WTC11 (cell line): ENCODE results near the gene CLCN1. TPM values are rescaled to one million over a fixed set of nuclear protein-coding genes. Genes with fewer than 3 reads are reported as not detected.

Source experiments
- ATAC-seq: fragments of 200-7000 bp; cut with Tn5 transposase; 2 replicates; pipeline ENCODE4 v1.10.0; 2021; ENCODE audit warnings: mild to moderate bottlenecking, moderate library complexity
- CTCF ChIA-PET: fragments of 300-600 bp; sonication (Branson Sonifier 250); formaldehyde crosslinking; loops from one replicate; lab custom pipeline; 2021; ENCODE audit warnings: antibody characterized with exemption; lab: Charles Lee
- POLR2A ChIA-PET: fragments of 350-600 bp; sonication (Branson Sonifier 250); formaldehyde crosslinking; loops from one replicate; lab custom pipeline; 2021; ENCODE audit warnings: antibody characterized with exemption; lab: Charles Lee
- DNase-seq: peaks from one replicate; pipeline ENCODE4 v3.0.0; 2021; ENCODE audit warnings: low spot score
- H3K27ac Mint-ChIP-seq: 2 replicates; pipeline ENCODE4 v1.8.0; 2021; ENCODE audit warnings: mixed read lengths
- H3K27me3 Mint-ChIP-seq: 2 replicates; pipeline ENCODE4 v1.8.0; 2021; ENCODE audit warnings: low read depth, mild to moderate bottlenecking, moderate library complexity, mixed read lengths
- H3K36me3 Mint-ChIP-seq: 2 replicates; pipeline ENCODE4 v1.8.0; 2021; ENCODE audit warnings: mixed read lengths
- H3K4me1 Mint-ChIP-seq: 2 replicates; pipeline ENCODE4 v1.8.0; 2022; ENCODE audit warnings: mixed read lengths
- H3K4me3 Mint-ChIP-seq: 2 replicates; pipeline ENCODE4 v1.8.0; 2021; ENCODE audit warnings: mild to moderate bottlenecking, moderate library complexity, mixed read lengths
- H3K9me3 Mint-ChIP-seq: 2 replicates; pipeline ENCODE4 v1.8.0; 2021; ENCODE audit warnings: mixed read lengths
- CBFB ChIP-seq: sonication (generic); formaldehyde crosslinking; IDR thresholded peaks from 2 replicates; pipeline ENCODE4 v1.8.1; 2022; ENCODE audit warnings: mild to moderate bottlenecking, low read depth, missing genetic modification reagents
- CDX4 ChIP-seq: fragments of 250-450 bp; sonication (Bioruptor Pico); IDR thresholded peaks from 2 replicates; pipeline ENCODE4 v1.9.0; 2021; ENCODE audit warnings: moderate library complexity, mild to moderate bottlenecking, inconsistent platforms, borderline replicate concordance
- E2F1 ChIP-seq: sonication (generic); formaldehyde crosslinking; IDR thresholded peaks from 2 replicates; pipeline ENCODE4 v1.8.0; 2022; ENCODE audit warnings: mild to moderate bottlenecking, missing genetic modification reagents
- ELF4 ChIP-seq: sonication (generic); formaldehyde crosslinking; IDR thresholded peaks from 2 replicates; pipeline ENCODE4 v1.8.1; 2022; ENCODE audit warnings: low read depth, mild to moderate bottlenecking, moderate library complexity, missing genetic modification reagents
- EMX1 ChIP-seq: fragments of 250-450 bp; sonication (Bioruptor Pico); IDR thresholded peaks from 2 replicates; pipeline ENCODE4 v1.8.0; 2021; ENCODE audit warnings: mild to moderate bottlenecking
- FOXJ3 ChIP-seq: sonication (generic); formaldehyde crosslinking; IDR thresholded peaks from 2 replicates; pipeline ENCODE4 v1.9.0; 2021; ENCODE audit warnings: missing genetic modification reagents, mild to moderate bottlenecking, borderline replicate concordance
- FOXP1 ChIP-seq: sonication (generic); formaldehyde crosslinking; IDR thresholded peaks from 2 replicates; pipeline ENCODE4 v1.8.0; 2022; ENCODE audit warnings: missing genetic modification reagents, mild to moderate bottlenecking, moderate library complexity, borderline replicate concordance
- GTF2I ChIP-seq: fragments of 250-450 bp; sonication (Bioruptor Pico); conservative IDR thresholded peaks from 2 replicates; pipeline ENCODE4 v1.4.0; 2021; ENCODE audit warnings: mild to moderate bottlenecking
- IRF1 ChIP-seq: sonication (generic); formaldehyde crosslinking; IDR thresholded peaks from 2 replicates; pipeline ENCODE4 v1.8.0; 2023; ENCODE audit warnings: missing genetic modification reagents
- JAZF1 ChIP-seq: fragments of 250-450 bp; sonication (Bioruptor Pico); IDR thresholded peaks from 2 replicates; pipeline ENCODE4 v1.9.0; 2021; ENCODE audit warnings: moderate library complexity, mild to moderate bottlenecking, inconsistent platforms
- MXD4 ChIP-seq: fragments of 250-450 bp; sonication (Bioruptor Pico); IDR thresholded peaks from 2 replicates; pipeline ENCODE4 v1.8.0; 2021; ENCODE audit warnings: mild to moderate bottlenecking, moderate library complexity, borderline replicate concordance
- NFATC4 ChIP-seq: fragments of 250-450 bp; sonication (Bioruptor Pico); IDR thresholded peaks from 2 replicates; pipeline ENCODE4 v1.9.0; 2021; ENCODE audit warnings: mild to moderate bottlenecking
- PRDM15 ChIP-seq: sonication (generic); formaldehyde crosslinking; IDR thresholded peaks from 2 replicates; pipeline ENCODE4 v1.8.0; 2022; ENCODE audit warnings: missing genetic modification reagents
- PRRX2 ChIP-seq: fragments of 250-450 bp; sonication (Bioruptor Pico); IDR thresholded peaks from 2 replicates; pipeline ENCODE4 v1.8.0; 2021; ENCODE audit warnings: mild to moderate bottlenecking
- SMAD4 ChIP-seq: sonication (generic); formaldehyde crosslinking; IDR thresholded peaks from 2 replicates; pipeline ENCODE4 v1.8.0; 2022; ENCODE audit warnings: mild to moderate bottlenecking, missing genetic modification reagents
- SOX15 ChIP-seq: fragments of 250-450 bp; sonication (Bioruptor Pico); IDR thresholded peaks from 2 replicates; pipeline ENCODE4 v1.9.0; 2021; ENCODE audit warnings: mild to moderate bottlenecking
- TEAD4 ChIP-seq: sonication (generic); formaldehyde crosslinking; IDR thresholded peaks from 2 replicates; pipeline ENCODE4 v1.8.0; 2022; ENCODE audit warnings: mild to moderate bottlenecking, missing genetic modification reagents
- TP53 ChIP-seq: sonication (generic); formaldehyde crosslinking; IDR thresholded peaks from 2 replicates; pipeline ENCODE4 v1.8.1; 2023; ENCODE audit warnings: mild to moderate bottlenecking, missing genetic modification reagents
- ZBTB21 ChIP-seq: sonication (generic); formaldehyde crosslinking; IDR thresholded peaks from 2 replicates; pipeline ENCODE4 v1.8.1; 2023; ENCODE audit warnings: mild to moderate bottlenecking, missing genetic modification reagents, borderline replicate concordance
- ZNF138 ChIP-seq: sonication (generic); formaldehyde crosslinking; conservative IDR thresholded peaks from 2 replicates; pipeline ENCODE4 v1.8.1; 2022; ENCODE audit warnings: mild to moderate bottlenecking, moderate library complexity, missing genetic modification reagents
- ZNF416 ChIP-seq: fragments of 250-450 bp; sonication (Bioruptor Pico); IDR thresholded peaks from 2 replicates; pipeline ENCODE4 v1.9.0; 2021; ENCODE audit warnings: mild to moderate bottlenecking, inconsistent platforms
- ZNF423 ChIP-seq: fragments of 250-450 bp; sonication (Bioruptor Pico); IDR thresholded peaks from 2 replicates; pipeline ENCODE4 v2.1.2; 2022; ENCODE audit warnings: mild to moderate bottlenecking, moderate library complexity
- ZNF512 ChIP-seq: sonication (generic); formaldehyde crosslinking; IDR thresholded peaks from 2 replicates; pipeline ENCODE4 v1.8.1; 2022; ENCODE audit warnings: missing genetic modification reagents, borderline replicate concordance
- ZNF671 ChIP-seq: fragments of 250-450 bp; sonication (Bioruptor Pico); IDR thresholded peaks from 2 replicates; pipeline ENCODE4 v1.8.0; 2021; ENCODE audit warnings: mild to moderate bottlenecking
- ZSCAN18 ChIP-seq: fragments of 250-450 bp; sonication (Bioruptor Pico); IDR thresholded peaks from 2 replicates; pipeline ENCODE4 v2.1.2; 2022; ENCODE audit warnings: mild to moderate bottlenecking, moderate library complexity
- total RNA-seq: library from RNA; stranded (reverse); gene quantifications from 3 replicates; pipeline ENCODE4 v1.2.3, GENCODE V29; 2021

The CLCN1 gene
- total RNA-seq, 1 experiment from 2014 or later, result 0.28 TPM

GRCh38 chr7:143322760-143323633, 7.1 kb downstream of the CLCN1 start:
- H3K4me3 Mint-ChIP-seq, result no peak overlapping the region
- peak; percentile 6; the same call in 1 of the 2 replicates for ATAC-seq
- DNase-seq, result no peak
- H3K27ac Mint-ChIP-seq, result 0 out of 2 replicates have a peak overlapping the region, but pooled peaks have one; percentile 6
- CTCF ChIA-PET, result interaction anchor here (0.8 to 3.0 kb wide), 5 partner anchors 22 to 108 kb away, joined by 3 to 12 read pairs (median 4); partner anchors contain the start of gene CASP2
- H3K27me3 Mint-ChIP-seq, result no peaks in the 10 kb centered on the region
- TF ChIP-seq ZNF671 (CRISPR knock-in tag) (no peak), FOXP1 (no peak), ZNF512 (no peak), ZNF416 (CRISPR knock-in tag) (no peak), ZBTB21 (CRISPR knock-in tag) (no peak), SOX15 (CRISPR knock-in tag) (no peak), ZSCAN18 (no peak), TEAD4 (no peak), FOXJ3 (CRISPR knock-in tag) (no peak), ELF4 (no peak), CDX4 (CRISPR knock-in tag) (no peak), NFATC4 (CRISPR knock-in tag) (no peak), EMX1 (CRISPR knock-in tag) (no peak), IRF1 (CRISPR knock-in tag) (no peak), MXD4 (CRISPR knock-in tag) (no peak), E2F1 (CRISPR knock-in tag) (no peak), GTF2I (no peak), SMAD4 (no peak)
- H3K36me3 Mint-ChIP-seq, result no peaks in the 10 kb centered on the region
- no peaks in the 10 kb centered on the region for H3K9me3 Mint-ChIP-seq
- H3K4me1 Mint-ChIP-seq, result peaks cover 30% of the 10 kb centered on the region
- POLR2A ChIA-PET, result no interaction called here

GRCh38 chr7:143323653-143324052, 7.7 kb downstream of the CLCN1 start:
- H3K27ac Mint-ChIP-seq, result no peak overlapping the region
- no peak overlapping the region for H3K4me3 Mint-ChIP-seq
- DNase-seq (no peak), ATAC-seq (peak; percentile 38)
- no peaks in the 10 kb centered on the region for H3K9me3 Mint-ChIP-seq
- no peaks in the 10 kb centered on the region for H3K36me3 Mint-ChIP-seq
- H3K27me3 Mint-ChIP-seq, result no peaks in the 10 kb centered on the region
- ChIA-PET POLR2A (no interaction called here), CTCF (interaction anchor here (0.7 to 3.0 kb wide), 4 partner anchors 22 to 487 kb away, joined by 3 to 12 read pairs (median 4); partner anchors contain the start of gene CASP2)
- H3K4me1 Mint-ChIP-seq, result peaks cover 30% of the 10 kb centered on the region
- TF ChIP-seq ZNF512 (no peak), PRDM15 (CRISPR knock-in tag) (no peak), JAZF1 (CRISPR knock-in tag) (no peak), PRRX2 (no peak), CBFB (CRISPR knock-in tag) (no peak), ZNF138 (CRISPR knock-in tag) (no peak), TEAD4 (no peak), ZNF423 (no peak), TP53 (no peak), SMAD4 (no peak)
